Fibroblast of lung (primary cell): ENCODE measurements around the gene HOXD11.

ENCODE experiments used
- CTCF ChIP-seq, 2 donors: IDR thresholded peaks in 1 of 2; conservative IDR thresholded peaks in 1 of 2; 1 replicate in 1 of 2; 2 replicates in 1 of 2; pipeline ENCODE4 v1.5.1; 2011 to 2012; ENCODE audit warnings: low read length in 2 of 2, control low read depth in 1 of 2, inconsistent platforms in 1 of 2, low read depth in 1 of 2, mild to moderate bottlenecking in 1 of 2
- EZH2 ChIP-seq: IDR thresholded peaks from 2 replicates; pipeline ENCODE4 v1.5.1; 2012; ENCODE audit warnings: low read length, control low read depth, mild to moderate bottlenecking; ENCODE audit errors: missing control alignments

- TF ChIP-seq CTCF (conservative IDR thresholded peaks at IDR 0.05 in 1 of 2, IDR thresholded peaks at IDR 0.05 in 1 of 2; ENCODE audit: low read depth in 1 of 2, low read length in 2 of 2) (no peak), EZH2 (no peak)
These were observed 17.2 kb downstream of the HOXD11 start for GRCh38 chr2:176124110-176124946.
